HL-60/S4 (cell line): Measurements from ENCODE around the gene PDCD1LG2.

ENCODE experiments used
- in situ Hi-C: fragments of 300-500 bp; cut with MboI; formaldehyde crosslinking; loops from 2 replicates; pipeline ENCODE4 v1.14.3; 2022; ENCODE audit warnings: low sequenced_read_pairs

The PDCD1LG2 gene

GRCh38 chr9:5563417-5563815, 53.1 kb downstream of the PDCD1LG2 start:
- in situ Hi-C loops = no loop called here

- in situ Hi-C loops = no loop called here
Observed at GRCh38 chr9:5563886-5564285, 53.6 kb downstream of the PDCD1LG2 start.

- in situ Hi-C loops = no loop called here
Observed at GRCh38 chr9:5566054-5566618, 55.8 kb downstream of the PDCD1LG2 start.

GRCh38 chr9:5568868-5569267, 58.5 kb downstream of the PDCD1LG2 start:
- in situ Hi-C loops = no loop called here

DNA sequence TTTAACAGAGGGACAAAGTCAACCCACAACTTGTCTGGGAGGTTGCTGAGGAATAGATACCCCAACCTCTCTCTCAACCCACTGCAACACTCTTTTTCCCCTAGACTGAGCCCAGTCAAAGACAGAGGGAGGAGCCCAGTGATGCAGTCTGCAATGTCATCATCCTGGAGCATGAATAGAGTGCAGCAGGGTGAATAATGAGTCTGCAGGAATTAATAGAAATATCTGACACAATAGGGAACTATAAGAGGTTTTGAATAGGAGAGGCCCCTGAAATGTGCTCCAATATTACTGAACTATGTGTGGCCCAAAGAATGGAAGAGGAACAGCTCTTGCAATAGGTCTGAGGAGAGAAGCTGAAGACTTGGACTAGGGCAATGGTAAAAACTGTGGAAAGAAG, 59.1 kb downstream of the PDCD1LG2 start:
- in situ Hi-C loops = no loop called here

GRCh38 chr9:5569891-5570290, 59.6 kb downstream of the PDCD1LG2 start:
- in situ Hi-C loops = no loop called here

DNA sequence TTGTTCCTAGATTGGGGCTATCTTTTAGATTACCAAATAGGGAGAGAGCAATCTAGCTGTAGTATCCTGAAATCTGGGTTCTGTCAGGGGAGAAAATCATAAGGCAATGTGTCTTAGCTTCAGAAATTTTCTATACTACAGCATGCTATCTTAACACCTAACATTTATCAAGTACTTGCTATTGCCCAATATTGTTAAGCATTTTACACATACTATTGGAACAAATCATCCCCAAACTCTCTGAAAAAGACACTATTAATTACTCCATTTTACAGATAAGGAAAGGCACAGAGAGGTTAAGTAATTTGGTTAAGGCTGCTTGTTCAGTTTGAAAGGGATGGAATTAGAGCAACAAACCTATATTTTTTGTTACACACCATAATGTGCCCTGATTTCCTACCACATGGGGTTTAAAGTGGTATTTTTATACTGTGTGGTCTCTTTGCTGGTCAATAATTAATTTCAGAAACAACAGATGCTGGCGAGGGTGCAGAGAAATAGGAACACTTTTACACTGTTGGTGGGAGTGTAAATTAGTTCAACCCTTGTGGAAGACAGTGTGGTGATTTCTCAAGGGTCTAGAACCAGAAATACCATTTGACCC, 61.4 kb downstream of the PDCD1LG2 start:
- in situ Hi-C loops = no loop called here

DNA sequence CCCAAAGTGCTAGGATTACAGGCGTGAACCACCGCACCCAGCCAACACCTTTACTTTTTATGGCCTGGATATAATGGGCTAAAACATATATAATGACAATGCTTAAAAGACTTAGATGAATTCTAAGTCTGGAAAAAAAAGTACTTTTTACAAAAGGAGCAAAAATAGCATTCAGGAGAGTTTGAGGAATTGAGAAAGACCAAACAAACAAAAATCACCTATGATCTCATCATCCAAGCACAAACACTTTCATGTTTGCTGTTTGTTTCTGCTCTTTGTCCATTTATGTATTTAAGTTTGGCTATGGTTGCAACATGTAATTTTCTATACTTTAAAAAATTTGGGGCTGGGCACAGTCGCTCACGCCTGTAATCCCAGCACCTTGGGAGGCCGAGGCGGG, 63.8 kb downstream of the PDCD1LG2 start:
- in situ Hi-C loops = no loop called here

- in situ Hi-C loops = loop anchor here (25.0 kb wide), 2 partner anchors 388 to 588 kb away; partner anchors contain the start of genes INSL6 and JAK2
Observed at GRCh38 chr9:5575000-5575399, 64.7 kb downstream of the PDCD1LG2 start.

DNA sequence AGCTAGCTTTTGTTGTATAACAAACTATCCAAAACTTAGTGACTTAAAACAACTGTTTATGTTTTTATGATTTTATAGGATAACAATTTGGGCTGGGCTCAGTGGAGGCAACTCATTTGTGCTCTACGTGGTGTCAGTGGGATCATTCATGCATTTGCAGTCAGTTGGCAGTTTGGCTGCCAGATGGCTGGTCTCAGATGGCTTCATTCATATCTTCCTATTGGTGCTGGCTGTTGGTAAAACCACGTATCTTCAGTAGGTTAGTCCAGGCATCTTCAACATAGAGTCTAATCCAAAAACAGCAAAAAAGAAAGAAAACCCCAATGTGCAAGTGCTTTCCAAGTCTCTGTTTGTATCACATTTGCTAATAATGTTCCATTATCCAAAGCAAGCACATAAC, 66.9 kb downstream of the PDCD1LG2 start:
- in situ Hi-C loops = loop anchor here (25.0 kb wide), 2 partner anchors 390 to 590 kb away; partner anchors contain the start of genes INSL6 and JAK2

- in situ Hi-C loops = loop anchor here (25.0 kb wide), 2 partner anchors 391 to 591 kb away; partner anchors contain the start of genes INSL6 and JAK2
Observed at GRCh38 chr9:5578018-5578697, 67.8 kb downstream of the PDCD1LG2 start.

- in situ Hi-C loops = loop anchor here (25.0 kb wide), 2 partner anchors 391 to 591 kb away; partner anchors contain the start of genes INSL6 and JAK2
Observed at GRCh38 chr9:5578698-5579085, 68.4 kb downstream of the PDCD1LG2 start.

DNA sequence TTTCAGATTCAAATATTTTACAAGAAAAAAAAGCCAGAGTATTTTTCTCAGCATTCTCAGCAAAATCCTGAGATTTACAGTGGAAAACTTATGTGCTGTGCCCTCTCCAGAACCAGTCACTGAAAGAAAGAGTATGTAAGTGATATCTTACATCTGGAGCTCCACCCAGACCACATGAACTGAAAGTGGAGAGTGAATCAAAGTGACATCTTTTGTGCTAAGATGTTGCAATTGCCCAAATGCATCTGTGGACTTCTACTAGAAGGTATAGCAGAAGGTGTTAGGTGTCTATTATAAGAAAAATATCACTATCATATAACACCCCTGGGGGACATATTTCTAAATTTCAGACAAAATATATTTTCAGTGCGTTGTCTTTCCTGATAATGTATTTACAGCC, 69.5 kb downstream of the PDCD1LG2 start:
- in situ Hi-C loops = loop anchor here (25.0 kb wide), 2 partner anchors 393 to 593 kb away; partner anchors contain the start of genes INSL6 and JAK2

DNA sequence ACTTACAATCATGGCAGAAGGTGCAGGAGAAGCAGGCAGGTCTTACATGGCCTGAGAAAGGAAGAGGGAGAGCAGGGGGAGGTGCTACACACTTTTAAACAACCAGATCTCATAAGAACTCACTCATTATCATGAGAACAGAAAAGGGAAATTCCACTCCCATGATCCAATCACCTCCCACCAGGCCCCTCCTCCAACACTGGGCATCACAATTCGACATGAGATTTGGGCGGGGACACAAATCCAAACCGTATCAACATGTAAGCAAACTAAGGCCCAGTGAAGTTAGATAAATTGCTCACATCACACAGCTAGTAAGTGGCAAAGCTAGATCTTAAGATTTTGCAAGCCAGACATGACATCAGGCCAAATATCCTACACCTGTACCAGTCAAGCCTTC, 70.3 kb downstream of the PDCD1LG2 start:
- in situ Hi-C loops = loop anchor here (25.0 kb wide), 2 partner anchors 393 to 593 kb away; partner anchors contain the start of genes INSL6 and JAK2

DNA sequence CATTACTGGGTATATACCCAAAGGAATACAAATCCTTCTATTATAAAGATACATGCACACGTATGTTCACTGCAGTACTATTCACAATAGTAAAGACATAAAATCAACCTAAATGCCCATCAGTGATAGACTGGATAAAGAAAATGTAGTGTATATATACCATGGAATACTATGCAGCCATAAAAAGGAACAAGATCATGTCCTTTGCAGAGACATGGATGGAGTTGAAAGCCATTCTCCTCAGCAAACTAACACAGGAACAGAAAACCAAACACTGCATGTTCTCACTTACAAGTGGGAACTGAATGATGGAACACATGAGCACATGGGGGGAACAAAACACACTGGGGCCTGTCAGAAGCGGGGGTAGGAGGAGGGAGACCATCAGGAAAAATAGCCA, 71.4 kb downstream of the PDCD1LG2 start:
- in situ Hi-C loops = loop anchor here (25.0 kb wide), 2 partner anchors 394 to 594 kb away; partner anchors contain the start of genes INSL6 and JAK2

- in situ Hi-C loops = loop anchor here (25.0 kb wide), 2 partner anchors 396 to 596 kb away; partner anchors contain the start of genes INSL6 and JAK2
Observed at GRCh38 chr9:5582835-5583195, 72.5 kb downstream of the PDCD1LG2 start.

- in situ Hi-C loops = loop anchor here (25.0 kb wide), 2 partner anchors 399 to 599 kb away; partner anchors contain the start of genes INSL6 and JAK2
Observed at GRCh38 chr9:5586391-5586802, 76.1 kb downstream of the PDCD1LG2 start.

GRCh38 chr9:5587024-5587423, 76.7 kb downstream of the PDCD1LG2 start:
- in situ Hi-C loops = loop anchor here (25.0 kb wide), 2 partner anchors 400 to 600 kb away; partner anchors contain the start of genes INSL6 and JAK2

GRCh38 chr9:5592231-5592630, 81.9 kb downstream of the PDCD1LG2 start:
- in situ Hi-C loops = loop anchor here (10.0 to 25.0 kb wide), 4 partner anchors 147 to 847 kb away; partner anchors contain the start of genes AK3, INSL6 and JAK2

DNA sequence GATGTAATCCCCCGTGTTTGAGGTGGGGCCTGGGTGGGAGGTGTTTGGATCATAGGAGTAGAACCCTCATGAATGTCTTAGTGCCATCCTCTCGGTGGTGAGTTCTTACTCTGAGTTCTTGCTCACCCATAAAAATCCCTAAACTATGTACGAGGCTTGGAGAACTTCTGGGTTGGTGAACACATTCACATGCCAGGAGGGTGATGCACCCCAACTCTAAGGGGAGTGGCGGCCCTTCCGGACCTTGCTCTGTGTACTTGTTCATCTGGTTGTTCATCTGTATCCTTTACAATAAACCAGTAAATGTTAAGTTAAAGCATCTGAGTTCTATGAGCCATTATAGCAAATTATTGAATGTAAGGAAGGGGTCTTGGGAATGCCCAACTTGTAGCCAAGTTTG, 82.6 kb downstream of the PDCD1LG2 start:
- in situ Hi-C loops = loop anchor here (10.0 to 25.0 kb wide), 4 partner anchors 148 to 848 kb away; partner anchors contain the start of genes AK3, INSL6 and JAK2

DNA sequence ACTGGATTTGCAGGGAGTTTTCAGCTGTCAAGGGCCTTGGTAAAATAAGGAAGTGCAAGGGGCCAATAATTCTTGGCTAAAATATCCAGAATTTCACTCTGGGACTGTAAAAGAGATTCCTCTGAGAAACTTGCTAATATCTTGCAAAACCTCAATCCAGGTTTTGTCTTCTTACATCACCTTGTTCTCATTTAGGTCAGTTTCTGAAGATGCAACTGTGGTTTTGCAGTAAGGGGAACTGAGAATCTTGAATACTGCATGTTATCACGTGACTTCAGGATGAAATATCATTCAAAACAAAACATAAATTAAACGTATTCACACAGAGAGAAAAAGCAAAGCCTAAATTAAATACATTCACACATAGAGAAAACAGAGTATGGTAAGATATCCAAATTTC, 83.6 kb downstream of the PDCD1LG2 start:
- in situ Hi-C loops = loop anchor here (10.0 to 25.0 kb wide), 4 partner anchors 149 to 849 kb away; partner anchors contain the start of genes AK3, INSL6 and JAK2
